K562 (cell line): ENCODE results near the gene ATAD3C. TPM values are rescaled to one million over a fixed set of nuclear protein-coding genes. Genes with fewer than 3 reads are reported as not detected.
A peak's percentile ranks its signal among the peaks of the same experiment; 100 is the strongest.

Experiments
- ATF1 ChIP-seq, 2 experiments: fragments of 450-650 bp in 1 of 2; IDR thresholded peaks; 2 replicates each; pipeline ENCODE4 v1.6.1; 2016; ENCODE audit warnings: missing compliant biosample characterization in 1 of 2, missing genetic modification characterization in 1 of 2
- ATF3 ChIP-seq, 2 experiments: fragments of 450-650 bp in 1 of 2; sonication (generic) in 1 of 2; formaldehyde crosslinking in 1 of 2; IDR thresholded peaks in 1 of 2; conservative IDR thresholded peaks in 1 of 2; 2 replicates each; pipeline versions ENCODE4 v1.6.1 to v1.8.1; 2016 to 2023; ENCODE audit warnings: mild to moderate bottlenecking in 2 of 2, moderate library complexity in 2 of 2, inconsistent platforms in 1 of 2, missing genetic modification reagents in 1 of 2
- CHD1 ChIP-seq: fragments of 200-600 bp; sonication (generic); IDR thresholded peaks from one replicate; pipeline ENCODE4 v1.6.1; 2012; ENCODE audit warnings: mild to moderate bottlenecking, moderate library complexity, low read length, inconsistent platforms
- ELF4 ChIP-seq: fragments of 450-650 bp; formaldehyde crosslinking; IDR thresholded peaks from 2 replicates; pipeline ENCODE4 v1.4.0; 2022; ENCODE audit warnings: missing genetic modification characterization
- EP400 ChIP-seq: fragments of 450-650 bp; IDR thresholded peaks from 2 replicates; pipeline ENCODE4 v1.6.1; 2017; ENCODE audit warnings: antibody characterized with exemption, mild to moderate bottlenecking, moderate library complexity
- EWSR1 ChIP-seq: fragments of 450-650 bp; IDR thresholded peaks from 2 replicates; pipeline ENCODE4 v1.6.1; 2018; ENCODE audit warnings: borderline replicate concordance, mild to moderate bottlenecking, low read depth, moderate library complexity; ENCODE audit not compliant: partially characterized antibody
- ILK ChIP-seq: fragments of 450-650 bp; IDR thresholded peaks from 2 replicates; pipeline ENCODE4 v1.6.1; 2016; ENCODE audit warnings: missing genetic modification characterization, low read depth, mild to moderate bottlenecking, missing compliant biosample characterization, moderate library complexity, borderline replicate concordance
- NR2C2 ChIP-seq, 2 experiments: fragments of 200-800 bp in 1 of 2; sonication (Bioruptor generic) in 1 of 2; sonication (generic) in 1 of 2; formaldehyde crosslinking in 1 of 2; IDR thresholded peaks; 2 replicates each; pipeline versions ENCODE4 v1.6.1 to v1.8.0; 2016 to 2022; ENCODE audit warnings: mild to moderate bottlenecking in 1 of 2, missing compliant biosample characterization in 1 of 2, missing genetic modification characterization in 1 of 2, missing genetic modification reagents in 1 of 2
- RBM22 ChIP-seq: fragments of 200-400 bp; formaldehyde crosslinking; IDR thresholded peaks from 2 replicates; pipeline ENCODE4 v1.6.1; 2018; ENCODE audit warnings: low read length, low read depth; ENCODE audit not compliant: poor library complexity, severe bottlenecking
- SPI1 ChIP-seq: IDR thresholded peaks from 2 replicates; pipeline ENCODE4 v1.6.1; 2011; ENCODE audit warnings: low read depth, low read length, control low read depth, borderline replicate concordance
- TAF9B ChIP-seq: fragments of 450-650 bp; IDR thresholded peaks from 2 replicates; pipeline ENCODE4 v1.6.1; 2018; ENCODE audit warnings: mild to moderate bottlenecking; ENCODE audit not compliant: partially characterized antibody
- TFAP4 ChIP-seq: sonication (generic); formaldehyde crosslinking; IDR thresholded peaks from 2 replicates; pipeline ENCODE4 v1.8.0; 2022; ENCODE audit warnings: missing genetic modification reagents, mild to moderate bottlenecking, moderate library complexity, borderline replicate concordance
- TRIM28 ChIP-seq: fragments of 450-650 bp; IDR thresholded peaks from 2 replicates; pipeline ENCODE4 v1.6.1; 2017
- ZKSCAN3 ChIP-seq: fragments of 250-450 bp; sonication (Bioruptor Pico); IDR thresholded peaks from 2 replicates; pipeline ENCODE4 v1.4.0; 2020
- ZNF140 ChIP-seq: fragments of 250-450 bp; sonication (Bioruptor Pico); IDR thresholded peaks from 2 replicates; pipeline ENCODE4 v1.8.0; 2021; ENCODE audit warnings: moderate library complexity, mild to moderate bottlenecking, inconsistent platforms
- ZNF324 ChIP-seq: fragments of 250-450 bp; sonication (Bioruptor Pico); IDR thresholded peaks from 2 replicates; pipeline ENCODE4 v1.4.0; 2020; ENCODE audit warnings: mild to moderate bottlenecking
- ZNF347 ChIP-seq: fragments of 450-650 bp; formaldehyde crosslinking; IDR thresholded peaks from 2 replicates; pipeline ENCODE4 v1.4.0; 2020; ENCODE audit warnings: low read depth, mild to moderate bottlenecking, moderate library complexity
- ZNF41 ChIP-seq: fragments of 250-450 bp; sonication (Bioruptor Pico); conservative IDR thresholded peaks from 2 replicates; pipeline ENCODE4 v1.4.0; 2020; ENCODE audit warnings: mild to moderate bottlenecking
- polyA plus RNA-seq, 8 experiments: library from polyadenylated mRNA; depleted of rRNA in 4 of 8; stranded (reverse) in 5 of 8; unstranded in 3 of 8; fragments of >200 nt; fragmentation: Nextera tagmentation in 2 of 8; fragmentation: Illumina TruSeq in 1 of 8; extraction: Ambion mirVana in 2 of 8; extraction: Trizol in 1 of 8; gene quantifications; 2 replicates each; pipeline versions ENCODE4 v1.2.1 to v1.2.3, GENCODE V29; 2011 to 2014; ENCODE audit warnings: inconsistent platforms in 1 of 8, missing spikeins in 1 of 8
- total RNA-seq, 7 experiments: library from RNA; depleted of rRNA in 6 of 7; stranded (reverse); fragments of >200 nt in 6 of 7; fragmentation: Illumina TruSeq in 2 of 7; extraction: Trizol in 2 of 7; gene quantifications; 2 replicates each; pipeline versions ENCODE4 v1.2.1 to v1.2.3, GENCODE V29; 2011 to 2021; ENCODE audit warnings: low replicate concordance in 1 of 7
- TF ChIP-seq, protein P1 (sequence below), 2 experiments: fragments of 450-650 bp in 1 of 2; IDR thresholded peaks; 2 replicates each; pipeline ENCODE4 v1.6.1; 2011 to 2017; ENCODE audit warnings: low read depth in 2 of 2, antibody characterized with exemption in 1 of 2, borderline replicate concordance in 1 of 2, low read length in 1 of 2, mild to moderate bottlenecking in 1 of 2, mixed read lengths in 1 of 2; ENCODE audit not compliant: control insufficient read depth in 1 of 2
- TF ChIP-seq, protein P2 (sequence below): fragments of 450-650 bp; formaldehyde crosslinking; IDR thresholded peaks from 2 replicates; pipeline ENCODE4 v1.4.0; 2022; ENCODE audit warnings: missing genetic modification characterization

ATAD3C gene
- total and polyA plus RNA-seq, 9 of the 15 experiments (the other 6 are each of a cell fraction or from before 2014, with no cell fraction given) = 0.03 to 0.18 TPM; not detected in 7

DNA sequence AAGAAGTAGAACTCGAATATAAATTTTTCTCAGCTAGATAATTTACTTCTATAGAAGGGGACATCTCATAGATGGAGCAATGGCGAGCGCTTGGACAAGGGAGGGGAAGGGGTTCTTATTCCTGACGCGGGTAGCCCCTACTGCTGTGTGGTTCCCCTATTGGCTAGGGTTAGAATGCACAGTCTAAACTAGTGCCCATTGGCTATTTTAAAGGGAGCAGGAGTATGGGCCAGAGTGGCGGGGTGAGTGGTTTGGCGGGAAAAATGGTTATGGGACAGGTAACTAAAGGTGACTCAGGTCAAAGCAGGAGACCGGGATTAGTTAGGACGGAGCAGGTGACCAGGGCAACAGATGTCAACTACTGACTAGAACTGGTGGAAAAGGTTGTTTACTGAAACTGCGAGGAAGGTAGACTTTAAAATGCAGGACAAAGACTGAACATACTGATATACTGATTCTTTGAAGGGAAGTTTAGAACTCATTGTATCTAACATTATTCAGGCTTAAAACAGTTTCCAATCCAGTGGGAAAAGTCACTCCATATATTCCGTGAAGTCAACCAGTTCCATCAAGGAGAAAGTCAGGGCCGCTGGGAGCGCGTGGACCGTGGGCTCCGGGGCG, 61.5 kb downstream of the ATAD3C start (continued):
- TF ChIP-seq ZKSCAN3 (CRISPR knock-in tag) (no peak), RBM22 (no peak), ZNF140 (CRISPR knock-in tag) (no peak), EWSR1 (no peak), ZNF324 (CRISPR knock-in tag) (no peak), TAF9B (peak; percentile 2), ZNF347 (CRISPR knock-in tag) (no peak), TRIM28 (no peak), ATF1 (CRISPR knock-in tag; IDR thresholded peaks at IDR 0.05) (no peak), ATF1 (tag; IDR thresholded peaks at IDR 0.05) (no peak), NR2C2 (CRISPR knock-in tag; IDR thresholded peaks at IDR 0.05) (peak; percentile 25; the same call in 1 of the 2 replicates), NR2C2 (tag; IDR thresholded peaks at IDR 0.05) (no peak), CHD1 (no peak), EP400 (no peak), ELF4 (CRISPR knock-in tag) (peak; percentile 30; the same call in 1 of the 2 replicates), ZNF41 (CRISPR knock-in tag) (no peak), ILK (tag) (no peak), ATF3 (IDR thresholded peaks at IDR 0.05) (0 out of 2 replicates have a peak, but pooled peaks have one; percentile 11), ATF3 (CRISPR knock-in tag; conservative IDR thresholded peaks at IDR 0.05) (no peak), TFAP4 (CRISPR knock-in tag) (no peak), SPI1 (no peak)
- TF ChIP-seq, protein P1, sequence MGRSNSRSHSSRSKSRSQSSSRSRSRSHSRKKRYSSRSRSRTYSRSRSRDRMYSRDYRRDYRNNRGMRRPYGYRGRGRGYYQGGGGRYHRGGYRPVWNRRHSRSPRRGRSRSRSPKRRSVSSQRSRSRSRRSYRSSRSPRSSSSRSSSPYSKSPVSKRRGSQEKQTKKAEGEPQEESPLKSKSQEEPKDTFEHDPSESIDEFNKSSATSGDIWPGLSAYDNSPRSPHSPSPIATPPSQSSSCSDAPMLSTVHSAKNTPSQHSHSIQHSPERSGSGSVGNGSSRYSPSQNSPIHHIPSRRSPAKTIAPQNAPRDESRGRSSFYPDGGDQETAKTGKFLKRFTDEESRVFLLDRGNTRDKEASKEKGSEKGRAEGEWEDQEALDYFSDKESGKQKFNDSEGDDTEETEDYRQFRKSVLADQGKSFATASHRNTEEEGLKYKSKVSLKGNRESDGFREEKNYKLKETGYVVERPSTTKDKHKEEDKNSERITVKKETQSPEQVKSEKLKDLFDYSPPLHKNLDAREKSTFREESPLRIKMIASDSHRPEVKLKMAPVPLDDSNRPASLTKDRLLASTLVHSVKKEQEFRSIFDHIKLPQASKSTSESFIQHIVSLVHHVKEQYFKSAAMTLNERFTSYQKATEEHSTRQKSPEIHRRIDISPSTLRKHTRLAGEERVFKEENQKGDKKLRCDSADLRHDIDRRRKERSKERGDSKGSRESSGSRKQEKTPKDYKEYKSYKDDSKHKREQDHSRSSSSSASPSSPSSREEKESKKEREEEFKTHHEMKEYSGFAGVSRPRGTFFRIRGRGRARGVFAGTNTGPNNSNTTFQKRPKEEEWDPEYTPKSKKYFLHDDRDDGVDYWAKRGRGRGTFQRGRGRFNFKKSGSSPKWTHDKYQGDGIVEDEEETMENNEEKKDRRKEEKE (IDR thresholded peaks at IDR 0.05; ENCODE audit: borderline replicate concordance in 1 of 2, control insufficient read depth in 1 of 2, low read depth in 2 of 2, low read length in 1 of 2) = no peak
- TF ChIP-seq, protein P2, sequence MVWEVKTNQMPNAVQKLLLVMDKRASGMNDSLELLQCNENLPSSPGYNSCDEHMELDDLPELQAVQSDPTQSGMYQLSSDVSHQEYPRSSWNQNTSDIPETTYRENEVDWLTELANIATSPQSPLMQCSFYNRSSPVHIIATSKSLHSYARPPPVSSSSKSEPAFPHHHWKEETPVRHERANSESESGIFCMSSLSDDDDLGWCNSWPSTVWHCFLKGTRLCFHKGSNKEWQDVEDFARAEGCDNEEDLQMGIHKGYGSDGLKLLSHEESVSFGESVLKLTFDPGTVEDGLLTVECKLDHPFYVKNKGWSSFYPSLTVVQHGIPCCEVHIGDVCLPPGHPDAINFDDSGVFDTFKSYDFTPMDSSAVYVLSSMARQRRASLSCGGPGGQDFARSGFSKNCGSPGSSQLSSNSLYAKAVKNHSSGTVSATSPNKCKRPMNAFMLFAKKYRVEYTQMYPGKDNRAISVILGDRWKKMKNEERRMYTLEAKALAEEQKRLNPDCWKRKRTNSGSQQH (CRISPR knock-in tag) = no peak
